ENCODE measurements around the gene SMIM9. TPM values are rescaled to one million over a fixed set of nuclear protein-coding genes. Genes with fewer than 3 reads are reported as not detected.

SMIM9 gene
- total RNA-seq, 1 experiment from 2014 or later: not detected

- H3K36me3 ChIP-seq (ENCODE audit: control insufficient read depth in 1 of 2, insufficient read depth in 2 of 2, low read length in 2 of 2): no peaks in the 10 kb centered on the region
- DNase-seq (ENCODE audit: low read depth, low spot score): no peak
- ChIA-PET POLR2A (no interaction called here), RAD21 (ENCODE audit: low non-redundant PET in 1 of 2, low total read pairs in 2 of 2, uncharacterized antibody in 2 of 2, unreplicated experiment in 2 of 2) (no interaction called here), CTCF (no interaction called here)
- H3K9me2 ChIP-seq (ENCODE audit: insufficient read depth): no peaks in the 10 kb centered on the region
- H3K27me3 ChIP-seq (ENCODE audit: insufficient read depth, low read length): no peaks in the 10 kb centered on the region
- no peak overlapping the region for H3K9ac ChIP-seq (ENCODE audit: low read length)
- H2AFZ ChIP-seq (ENCODE audit: low read depth, low read length, poor library complexity, severe bottlenecking): no peak overlapping the region
- no peak overlapping the region for H3K27ac ChIP-seq (ENCODE audit: low read depth, low read length)
- intact Hi-C loops (cut with micrococcal nuclease): no loop called here
- H4K20me1 ChIP-seq (ENCODE audit: insufficient read depth): no peaks in the 10 kb centered on the region
- no TSS peak for BruUV-seq (replicated peaks)
- H3K4me2 ChIP-seq (ENCODE audit: low read length): no peak overlapping the region
- H3K79me2 ChIP-seq (ENCODE audit: insufficient read depth, low read length): no peaks in the 10 kb centered on the region
- ATAC-seq: no peak
- no peak for TF ChIP-seq SIN3A (IDR thresholded peaks at IDR 0.05; ENCODE audit: low read depth)
- no peak for TF ChIP-seq CBX3 (IDR thresholded peaks at IDR 0.05; ENCODE audit: low read depth)
- TF ChIP-seq EZH2phosphoT487 (IDR thresholded peaks at IDR 0.05; ENCODE audit: borderline replicate concordance): no peak
- no peak for TF ChIP-seq POLR2AphosphoS5 (IDR thresholded peaks at IDR 0.05; ENCODE audit: low read depth, low read length)
- TF ChIP-seq ZFX (IDR thresholded peaks at IDR 0.05): no peak
- no peak for TF ChIP-seq CTCF (IDR thresholded peaks at IDR 0.05 in 2 of 3, conservative IDR thresholded peaks at IDR 0.05 in 1 of 3; ENCODE audit: borderline replicate concordance in 1 of 3, insufficient read depth in 1 of 3, low read depth in 2 of 3, low read length in 2 of 3)
- no peak for TF ChIP-seq POLR2A (IDR thresholded peaks at IDR 0.05; ENCODE audit: borderline replicate concordance, extremely low read depth, insufficient read depth, insufficient read length)
- no peak for TF ChIP-seq FOSL1 (IDR thresholded peaks at IDR 0.05; ENCODE audit: low read depth)
- no peak for TF ChIP-seq EZH2 (IDR thresholded peaks at IDR 0.05)
- TF ChIP-seq EGR1 (IDR thresholded peaks at IDR 0.05; ENCODE audit: low read depth): no peak
- TF ChIP-seq ATF3 (IDR thresholded peaks at IDR 0.05): no peak
- TF ChIP-seq CEBPB (IDR thresholded peaks at IDR 0.05; ENCODE audit: low read depth): no peak
- TF ChIP-seq ELF1 (IDR thresholded peaks at IDR 0.05; ENCODE audit: borderline replicate concordance, low read depth): no peak
- TF ChIP-seq ZBTB33 (IDR thresholded peaks at IDR 0.05; ENCODE audit: extremely low read depth, insufficient replicate concordance, low read length): no peak
- TF ChIP-seq MAX (IDR thresholded peaks at IDR 0.05): no peak
- no peak for TF ChIP-seq JUND (IDR thresholded peaks at IDR 0.05)
- TF ChIP-seq YY1 (IDR thresholded peaks at IDR 0.05; ENCODE audit: extremely low read depth, insufficient replicate concordance, low read depth, low read length): no peak
- H3K4me1 ChIP-seq (ENCODE audit: control insufficient read depth in 1 of 2, insufficient read depth in 2 of 2, low read length in 2 of 2): no peaks in the 10 kb centered on the region
- H3K4me3 ChIP-seq (replicated peaks in 1 of 2; ENCODE audit: low read depth in 1 of 2, low read length in 2 of 2): no peak overlapping the region
- H3K9me3 ChIP-seq (ENCODE audit: control insufficient read depth in 1 of 2, insufficient read depth in 1 of 2, low read depth in 1 of 2, low read length in 2 of 2): no peaks in the 10 kb centered on the region
Observed at GRCh38 chrX:154829926-154830442, 4.5 kb downstream of the SMIM9 start.
